Fibroblast of lung (primary cell): ENCODE measurements around the gene TOMM40. TPM values are rescaled to one million over a fixed set of nuclear protein-coding genes. Genes with fewer than 3 reads are reported as not detected.
"Not testable (repeated sequence)": the region's sequence is repeated elsewhere in the genome, so short reads cannot be mapped to it uniquely, and the experiment has no call there.

Source experiments
- DNase-seq, 2 donors: peaks; one replicate each; pipeline versions ENCODE4 v3.0.0 to v3.0.0-alpha.2; 2010; ENCODE audit warnings: low read depth in 2 of 2
- H2AFZ ChIP-seq: 2 replicates; pipeline ENCODE4 v1.5.1; 2012; ENCODE audit warnings: low read length, control low read depth, inconsistent platforms
- H3K27ac ChIP-seq: 2 replicates; pipeline ENCODE4 v1.5.1; 2011; ENCODE audit warnings: low read length, control low read depth; ENCODE audit not compliant: insufficient read depth
- H3K27me3 ChIP-seq: 2 replicates; pipeline ENCODE4 v1.5.1; 2011; ENCODE audit warnings: mild to moderate bottlenecking, low read length; ENCODE audit not compliant: control insufficient read depth, insufficient read depth
- H3K36me3 ChIP-seq: 2 replicates; pipeline ENCODE4 v1.5.1; 2011; ENCODE audit warnings: low read length; ENCODE audit not compliant: control insufficient read depth, insufficient read depth
- H3K4me1 ChIP-seq: 2 replicates; pipeline ENCODE4 v1.5.1; 2011; ENCODE audit warnings: low read length; ENCODE audit not compliant: control insufficient read depth, insufficient read depth; ENCODE audit errors: extremely low read depth
- H3K4me2 ChIP-seq: 2 replicates; pipeline ENCODE4 v1.5.1; 2011; ENCODE audit warnings: low read length, control low read depth; ENCODE audit not compliant: insufficient read depth; ENCODE audit errors: extremely low read depth
- H3K4me3 ChIP-seq, 4 experiments: fragments of 200-600 bp in 1 of 4; sonication (generic) in 1 of 4; replicated peaks in 1 of 4; 2 replicates each; pipeline ENCODE4 v1.5.1; 2011 to 2016; ENCODE audit warnings: low read length in 4 of 4, low read depth in 3 of 4, mild to moderate bottlenecking in 3 of 4, control low read depth in 2 of 4, inconsistent platforms in 1 of 4, mixed read lengths in 1 of 4; ENCODE audit not compliant: insufficient read depth in 1 of 4; ENCODE audit errors: control extremely low read depth in 1 of 4
- H3K79me2 ChIP-seq: 2 replicates; pipeline ENCODE4 v1.5.1; 2012; ENCODE audit warnings: mild to moderate bottlenecking, low read length, inconsistent platforms; ENCODE audit not compliant: control insufficient read depth, insufficient read depth
- H3K9ac ChIP-seq: 2 replicates; pipeline ENCODE4 v1.5.1; 2011; ENCODE audit warnings: mild to moderate bottlenecking, low read length, control low read depth; ENCODE audit not compliant: insufficient read depth
- H3K9me3 ChIP-seq: 2 replicates; pipeline ENCODE4 v1.5.1; 2012; ENCODE audit warnings: low read depth, low read length; ENCODE audit not compliant: control insufficient read depth, insufficient read depth
- H4K20me1 ChIP-seq: 2 replicates; pipeline ENCODE4 v1.5.1; 2011; ENCODE audit warnings: low read length; ENCODE audit not compliant: control insufficient read depth, insufficient read depth; ENCODE audit errors: extremely low read depth
- CTCF ChIP-seq, 2 donors: IDR thresholded peaks in 1 of 2; conservative IDR thresholded peaks in 1 of 2; 1 replicate in 1 of 2; 2 replicates in 1 of 2; pipeline ENCODE4 v1.5.1; 2011 to 2012; ENCODE audit warnings: low read length in 2 of 2, control low read depth in 1 of 2, inconsistent platforms in 1 of 2, low read depth in 1 of 2, mild to moderate bottlenecking in 1 of 2
- EZH2 ChIP-seq: IDR thresholded peaks from 2 replicates; pipeline ENCODE4 v1.5.1; 2012; ENCODE audit warnings: low read length, control low read depth, mild to moderate bottlenecking; ENCODE audit errors: missing control alignments
- polyA plus RNA-seq, 2 donors: library from polyadenylated mRNA; depleted of rRNA in 1 of 2; stranded (reverse) in 1 of 2; unstranded in 1 of 2; fragments of >200 nt; gene quantifications; 2 replicates each; pipeline ENCODE4 v1.2.1, GENCODE V29; 2011 to 2012; ENCODE audit warnings: missing spikeins in 1 of 2
- total RNA-seq: library from RNA; depleted of rRNA; stranded (reverse); fragments of >200 nt; gene quantifications from 2 replicates; pipeline ENCODE4 v1.2.1, GENCODE V29; 2014

The TOMM40 gene
- total and polyA plus RNA-seq, 2 donors (not counting 1 experiment from before 2014, with no cell fraction given), result 21.8 to 32.1 TPM

- H3K79me2 ChIP-seq, result no peaks in the 10 kb centered on the region
- DNase-seq, result no peak
- TF ChIP-seq EZH2 (no peak), CTCF (conservative IDR thresholded peaks at IDR 0.05 in 1 of 2, IDR thresholded peaks at IDR 0.05 in 1 of 2; ENCODE audit: low read depth in 1 of 2, low read length in 2 of 2) (no peak)
- no peak overlapping the region for H3K27ac ChIP-seq
- H3K9ac ChIP-seq, result no peak overlapping the region
- no peak overlapping the region for H3K4me2 ChIP-seq
- peak overlapping the region; percentile 8 for H2AFZ ChIP-seq
- no peaks in the 10 kb centered on the region for H3K36me3 ChIP-seq
- no peak overlapping the region for H3K4me3 ChIP-seq
- H3K4me1 ChIP-seq, result peaks cover 12% of the 10 kb centered on the region
- no peaks in the 10 kb centered on the region for H3K9me3 ChIP-seq
- H4K20me1 ChIP-seq, result no peaks in the 10 kb centered on the region
- H3K27me3 ChIP-seq, result no peaks in the 10 kb centered on the region
Measured at GRCh38 chr19:44924243-44924725, 33.2 kb downstream of the TOMM40 start.

- peaks cover 12% of the 10 kb centered on the region for H3K4me1 ChIP-seq
- peak overlapping the region; percentile 25 for H3K4me2 ChIP-seq
- DNase-seq, result peak; percentile 19 to 91
- TF ChIP-seq CTCF (conservative IDR thresholded peaks at IDR 0.05 in 1 of 2, IDR thresholded peaks at IDR 0.05 in 1 of 2; ENCODE audit: low read depth in 1 of 2, low read length in 2 of 2) (no peak), EZH2 (no peak)
- H3K27ac ChIP-seq, result no peak overlapping the region
- H3K4me3 ChIP-seq, result no peak overlapping the region
- no peak overlapping the region for H3K9ac ChIP-seq
- H2AFZ ChIP-seq, result no peak overlapping the region
- H4K20me1 ChIP-seq, result no peaks in the 10 kb centered on the region
- no peaks in the 10 kb centered on the region for H3K79me2 ChIP-seq
- no peaks in the 10 kb centered on the region for H3K36me3 ChIP-seq
- H3K27me3 ChIP-seq, result no peaks in the 10 kb centered on the region
- H3K9me3 ChIP-seq, result no peaks in the 10 kb centered on the region
Measured at GRCh38 chr19:44925114-44925891, 34.2 kb downstream of the TOMM40 start.

- Histone ChIP-seq H3K4me1 (peaks cover 12% of the 10 kb centered on the region), H3K4me3 (peak overlapping the region in 1 of 4 experiments; percentile 30), H3K4me2 (peak overlapping the region; percentile 35)
- H3K9me3 ChIP-seq, H3K27me3 ChIP-seq, H3K9ac ChIP-seq, H3K79me2 ChIP-seq, H2AFZ ChIP-seq, H3K36me3 ChIP-seq, H3K27ac ChIP-seq, DNase-seq, H4K20me1 ChIP-seq: not testable (repeated sequence)
Measured at GRCh38 chr19:44926245-44927077, 35.4 kb downstream of the TOMM40 start.
